ENCODE measurements around the gene ARFGAP1. TPM values are rescaled to one million over a fixed set of nuclear protein-coding genes. Genes with fewer than 3 reads are reported as not detected.
A peak's percentile ranks its signal among the peaks of the same experiment; 100 is the strongest.

The ARFGAP1 gene
- total RNA-seq, 1 donor = 85.5 TPM

- TF ChIP-seq CTCF (IDR thresholded peaks at IDR 0.05; ENCODE audit: insufficient read depth, low read depth, low read length) = no peak
- peak; percentile 28 for DNase-seq (ENCODE audit: low read depth)
- H3K4me3 ChIP-seq (ENCODE audit: low read depth, low read length) = no peak overlapping the region
Measured at GRCh38 chr20:63258781-63259180, 13.8 kb upstream of the ARFGAP1 start.

- no peak overlapping the region for H3K4me3 ChIP-seq (ENCODE audit: low read depth, low read length)
- DNase-seq (ENCODE audit: low read depth) = no peak
- TF ChIP-seq CTCF (IDR thresholded peaks at IDR 0.05; ENCODE audit: insufficient read depth, low read depth, low read length) = no peak
Measured at GRCh38 chr20:63259734-63260460, 12.7 kb upstream of the ARFGAP1 start.

- no peak overlapping the region for H3K4me3 ChIP-seq (ENCODE audit: low read depth, low read length)
- TF ChIP-seq CTCF (IDR thresholded peaks at IDR 0.05; ENCODE audit: insufficient read depth, low read depth, low read length) = no peak
- no peak for DNase-seq (ENCODE audit: low read depth)
Measured at GRCh38 chr20:63260521-63260920, 12.1 kb upstream of the ARFGAP1 start.

- DNase-seq (ENCODE audit: low read depth) = peak; percentile 17
- H3K4me3 ChIP-seq (ENCODE audit: low read depth, low read length) = no peak overlapping the region
- no peak for TF ChIP-seq CTCF (IDR thresholded peaks at IDR 0.05; ENCODE audit: insufficient read depth, low read depth, low read length)
Measured at GRCh38 chr20:63261060-63261794, 11.4 kb upstream of the ARFGAP1 start.

GRCh38 chr20:63261795-63262528, 10.7 kb upstream of the ARFGAP1 start:
- no peak for DNase-seq (ENCODE audit: low read depth)
- no peak for TF ChIP-seq CTCF (IDR thresholded peaks at IDR 0.05; ENCODE audit: insufficient read depth, low read depth, low read length)
- H3K4me3 ChIP-seq (ENCODE audit: low read depth, low read length) = no peak overlapping the region

- no peak overlapping the region for H3K4me3 ChIP-seq (ENCODE audit: low read depth, low read length)
- DNase-seq (ENCODE audit: low read depth) = no peak
- TF ChIP-seq CTCF (IDR thresholded peaks at IDR 0.05; ENCODE audit: insufficient read depth, low read depth, low read length) = no peak
Measured at GRCh38 chr20:63262836-63263235, 9.8 kb upstream of the ARFGAP1 start.
